NCI-H1048 (cell line): ENCODE results near the gene LRRC58.

Experiments
- DNase-seq: peaks from one replicate; lab custom pipeline; 2025; lab: John Stamatoyannopoulos, UW

The LRRC58 gene

DNA sequence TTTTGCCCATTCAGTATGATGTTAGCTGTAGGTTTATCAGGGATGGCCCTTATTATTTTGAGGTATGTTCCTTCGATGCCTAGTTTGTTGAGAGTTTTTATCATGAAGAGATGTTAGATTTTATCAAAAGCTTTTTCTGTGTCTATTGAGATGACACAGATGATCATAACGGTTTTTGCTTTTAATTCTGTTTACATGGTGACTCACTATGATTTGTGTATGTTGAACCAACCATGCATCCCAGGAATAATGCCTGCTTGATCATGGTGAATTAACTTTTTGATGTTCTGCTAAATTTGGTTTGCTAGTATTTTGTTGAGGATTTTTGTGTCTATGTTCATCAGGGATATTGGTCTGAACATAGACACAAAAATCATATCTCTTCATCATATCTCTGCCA, 72.4 kb downstream of the LRRC58 start:
- no peak for DNase-seq

DNA sequence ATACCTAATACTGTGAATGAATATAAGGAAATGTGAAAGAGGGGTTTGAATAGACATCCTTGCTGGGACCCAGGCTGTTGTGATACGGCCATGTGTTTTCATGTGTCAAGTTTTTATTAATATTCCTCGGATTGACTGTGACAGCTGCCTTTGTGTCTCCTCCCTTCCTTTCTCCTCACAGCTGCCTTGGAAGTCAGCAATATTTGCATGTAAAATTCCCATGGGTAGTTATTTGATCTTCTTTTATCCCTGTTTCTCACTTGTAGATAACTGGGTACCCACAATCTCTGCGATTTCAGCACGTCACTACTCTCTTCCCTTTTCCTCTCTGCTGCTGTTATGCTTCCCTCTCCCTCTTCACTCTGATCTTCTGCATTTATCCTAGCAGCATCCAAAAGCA, 73.5 kb downstream of the LRRC58 start:
- no peak for DNase-seq

DNA sequence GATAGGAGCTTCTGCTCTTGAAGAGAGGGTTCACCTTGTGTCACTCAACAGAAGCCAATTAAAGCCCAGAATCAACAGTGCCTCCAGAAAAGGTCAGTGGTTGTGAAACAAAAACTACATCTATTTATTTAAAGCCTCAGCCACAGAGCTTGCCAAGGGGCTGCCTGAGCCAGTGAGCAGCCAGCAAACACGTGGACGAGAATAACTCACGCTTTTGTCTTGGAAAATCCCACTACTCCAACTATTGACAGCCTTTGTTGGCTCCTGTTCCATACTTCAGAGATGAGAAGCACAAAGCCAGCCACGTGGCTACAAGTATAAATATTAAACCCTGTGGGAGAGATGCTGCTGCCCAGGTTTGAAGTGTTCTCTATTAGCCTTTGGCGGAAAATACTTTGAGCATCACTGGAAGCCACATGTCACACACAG, 74.4 kb downstream of the LRRC58 start:
- no peak for DNase-seq
